OCI-M2 (cell line): ENCODE data around the gene DAB2.

Experiments used
- DNase-seq: peaks from one replicate; lab custom pipeline; 2025; ENCODE audit not compliant: unreplicated experiment; lab: John Stamatoyannopoulos, UW

DAB2 gene

GRCh38 chr5:39390945-39391344 lies 33.8 kb downstream of the DAB2 start:
- no peak for DNase-seq

GRCh38 chr5:39387293-39387692 lies 37.5 kb downstream of the DAB2 start:
- no peak for DNase-seq

- no peak for DNase-seq
Observed at GRCh38 chr5:39384271-39384670, 40.5 kb downstream of the DAB2 start.

- no peak for DNase-seq
Observed at GRCh38 chr5:39381376-39381775, 43.4 kb downstream of the DAB2 start.

- no peak for DNase-seq
Observed at GRCh38 chr5:39379693-39380092, 45.1 kb downstream of the DAB2 start.

- DNase-seq = no peak
Observed at GRCh38 chr5:39377613-39378012, 47.2 kb downstream of the DAB2 start.

GRCh38 chr5:39376293-39376714 lies 48.5 kb downstream of the DAB2 start:
- no peak for DNase-seq

GRCh38 chr5:39373791-39374190 lies 51.0 kb downstream of the DAB2 start:
- no peak for DNase-seq

- DNase-seq = no peak
Observed at GRCh38 chr5:39371367-39371635, 53.5 kb downstream of the DAB2 start.

- no peak for DNase-seq
Observed at GRCh38 chr5:39370555-39371366, 54.0 kb downstream of the DAB2 start.

- DNase-seq = no peak
Observed at GRCh38 chr5:39369123-39369815, 55.5 kb downstream of the DAB2 start.

- no peak for DNase-seq
Observed at GRCh38 chr5:39368116-39368515, 56.7 kb downstream of the DAB2 start.

- no peak for DNase-seq
Observed at GRCh38 chr5:39367711-39368110, 57.1 kb downstream of the DAB2 start.

GRCh38 chr5:39364367-39364766 lies 60.4 kb downstream of the DAB2 start, which contains the start of gene C9:
C9 (minus strand) TSS chr5:39364495; CDS start chr5:39364464, 31 bp downstream.
- no peak for DNase-seq

- DNase-seq = no peak
Observed at GRCh38 chr5:39363217-39363616, 61.6 kb downstream of the DAB2 start.

GRCh38 chr5:39362646-39363045 lies 62.1 kb downstream of the DAB2 start:
- no peak for DNase-seq

- DNase-seq = no peak
Observed at GRCh38 chr5:39361306-39361705, 63.5 kb downstream of the DAB2 start.

- DNase-seq = no peak
Observed at GRCh38 chr5:39360471-39361111, 64.2 kb downstream of the DAB2 start.

GRCh38 chr5:39356263-39356662 lies 68.5 kb downstream of the DAB2 start:
- no peak for DNase-seq

- DNase-seq = no peak
Observed at GRCh38 chr5:39355324-39355723, 69.5 kb downstream of the DAB2 start.

- DNase-seq = no peak
Observed at GRCh38 chr5:39353717-39354399, 70.9 kb downstream of the DAB2 start.

GRCh38 chr5:39352951-39353350 lies 71.8 kb downstream of the DAB2 start:
- DNase-seq = no peak
